ENCODE results near the gene FHOD3.

The FHOD3 gene

DNA sequence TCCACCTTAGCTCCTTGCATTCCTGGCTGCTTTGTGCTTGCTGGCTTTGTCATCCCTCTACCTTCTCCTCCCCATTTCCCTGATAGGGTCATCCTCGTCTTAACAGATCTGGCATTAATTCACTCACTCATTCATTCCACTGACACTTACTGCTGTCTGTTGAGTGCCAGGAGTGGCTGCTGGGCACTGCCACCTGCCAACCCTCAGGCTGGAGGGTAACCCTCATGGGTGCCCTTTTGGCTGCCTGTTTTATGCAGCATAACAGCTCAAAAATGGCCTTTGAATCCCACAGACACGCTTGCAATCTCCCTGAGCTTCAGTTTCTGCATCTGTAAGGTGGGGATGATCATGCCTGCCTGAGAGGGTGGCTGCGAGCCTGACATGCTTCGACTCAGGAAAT lies 25.2 kb downstream of the FHOD3 start:
- DNase-seq (ENCODE audit: low read depth): no peak

GRCh38 chr18:36323421-36323820 lies 25.9 kb downstream of the FHOD3 start:
- DNase-seq (ENCODE audit: low read depth): no peak

DNA sequence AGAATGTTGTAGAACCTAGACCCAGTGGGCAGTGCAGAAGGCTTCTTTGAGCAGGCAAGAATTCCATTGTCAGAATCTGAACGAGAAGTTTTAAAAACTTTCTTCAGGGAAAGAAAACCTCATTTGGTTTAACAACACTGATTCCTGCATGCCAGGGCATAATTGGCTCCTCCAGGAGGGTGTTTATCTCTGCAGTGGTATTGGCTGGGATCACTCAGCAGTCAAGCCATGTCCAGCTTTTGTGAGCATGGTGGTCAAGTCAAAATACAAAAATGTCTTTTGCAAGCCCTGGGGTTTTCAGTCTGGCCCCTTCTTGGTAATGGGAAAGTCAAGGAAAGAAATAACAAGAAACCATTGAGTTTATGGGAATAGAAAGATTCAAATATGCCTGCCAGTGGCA lies 28.3 kb downstream of the FHOD3 start:
- no peak for DNase-seq (ENCODE audit: low read depth)

GRCh38 chr18:36326771-36327170 lies 29.3 kb downstream of the FHOD3 start:
- DNase-seq (ENCODE audit: low read depth): no peak

GRCh38 chr18:36327352-36328316 lies 30.1 kb downstream of the FHOD3 start:
- DNase-seq (ENCODE audit: low read depth): no peak

DNA sequence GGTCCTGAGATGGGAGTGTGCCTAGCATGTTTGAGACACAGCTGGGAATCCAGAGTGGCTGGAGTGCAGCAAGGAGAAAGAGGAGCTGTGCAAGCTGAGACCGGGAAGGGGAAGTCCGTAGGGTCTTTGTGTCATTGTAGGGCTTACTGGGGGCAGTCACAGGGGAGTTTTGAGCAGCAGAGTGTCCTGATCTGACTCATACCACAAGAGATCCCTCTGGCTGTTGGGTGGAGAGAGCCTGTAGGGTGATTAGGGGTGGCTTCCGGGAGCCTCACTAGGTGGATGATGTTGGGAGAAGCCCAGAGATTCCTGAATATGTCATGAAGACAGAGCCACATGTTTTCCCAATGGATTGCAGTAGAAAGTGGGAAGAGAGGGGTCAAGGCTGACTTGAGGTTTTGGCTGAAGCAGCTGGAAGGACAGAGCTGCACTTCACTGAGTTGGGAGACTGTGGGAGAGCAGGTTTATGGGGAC lies 30.9 kb downstream of the FHOD3 start:
- DNase-seq (ENCODE audit: low read depth): no peak

- DNase-seq (ENCODE audit: low read depth): no peak
Observed at GRCh38 chr18:36328916-36329315, 31.4 kb downstream of the FHOD3 start.

DNA sequence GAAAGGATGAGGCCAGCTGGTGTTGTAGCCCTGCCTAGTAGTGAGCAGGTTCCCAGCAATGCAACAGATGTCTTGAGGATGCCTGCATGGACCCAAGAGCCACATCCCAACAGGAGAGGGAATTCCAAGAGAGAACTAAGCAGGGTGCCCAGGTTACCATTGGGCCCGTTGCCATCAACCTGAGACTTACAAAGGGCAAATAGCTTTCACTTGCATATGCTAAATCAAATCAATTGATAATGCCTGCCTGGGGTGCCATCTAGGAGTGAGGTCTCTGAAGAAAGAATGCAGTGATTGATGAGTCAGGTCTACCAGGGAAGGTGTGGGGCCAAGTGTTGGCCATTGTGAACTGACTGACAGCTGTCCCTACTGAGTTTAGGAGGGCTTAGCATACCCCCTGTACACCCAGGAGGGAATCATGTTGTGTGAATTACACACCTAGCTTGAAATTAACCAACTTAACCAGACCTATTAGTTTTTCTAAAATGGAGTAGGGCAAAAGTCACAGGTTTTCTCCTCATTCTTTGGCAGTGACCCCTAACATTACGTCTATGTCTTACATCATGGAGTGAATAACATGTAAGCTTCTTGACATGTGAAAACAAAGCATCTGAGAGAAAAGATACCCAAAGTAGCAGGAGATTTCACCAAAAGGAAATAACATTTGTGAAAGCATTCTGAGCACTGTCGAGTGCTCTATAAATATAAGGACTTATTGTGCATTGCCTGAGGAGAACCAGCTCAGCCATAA lies 32.3 kb downstream of the FHOD3 start:
- DNase-seq (ENCODE audit: low read depth): no peak

GRCh38 chr18:36330435-36331052 lies 33.0 kb downstream of the FHOD3 start:
- DNase-seq (ENCODE audit: low read depth): no peak

DNA sequence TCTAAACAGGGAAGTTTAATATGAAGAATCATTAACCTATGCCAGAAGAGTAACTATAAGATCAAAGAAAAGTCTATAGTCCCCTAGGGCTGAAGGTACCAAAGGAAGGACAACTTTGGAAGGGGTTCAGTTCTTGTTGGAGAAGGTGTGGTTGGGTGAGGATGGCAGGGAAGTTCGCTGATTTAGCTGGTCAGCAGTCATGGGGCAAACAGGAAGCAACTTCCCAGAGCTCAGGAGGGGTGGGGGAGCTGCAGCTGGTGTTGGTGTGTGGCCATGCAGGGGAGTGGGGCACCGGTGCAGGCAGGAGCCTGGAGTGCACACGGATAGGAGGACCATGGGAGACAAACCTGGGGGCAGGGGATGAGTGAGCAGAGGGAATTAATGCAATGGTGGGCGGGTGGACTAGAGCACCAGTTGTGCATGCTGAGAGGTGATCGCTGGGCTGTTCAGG lies 34.0 kb downstream of the FHOD3 start:
- no peak for DNase-seq (ENCODE audit: low read depth)

- no peak for DNase-seq (ENCODE audit: low read depth)
Observed at GRCh38 chr18:36333414-36333813, 35.9 kb downstream of the FHOD3 start.

- DNase-seq (ENCODE audit: low read depth): no peak
Observed at GRCh38 chr18:36334798-36335197, 37.3 kb downstream of the FHOD3 start.

- no peak for DNase-seq (ENCODE audit: low read depth)
Observed at GRCh38 chr18:36335476-36336279, 38.2 kb downstream of the FHOD3 start.

- no peak for DNase-seq (ENCODE audit: low read depth)
Observed at GRCh38 chr18:36337679-36338402, 40.3 kb downstream of the FHOD3 start.

GRCh38 chr18:36338403-36338933 lies 41.0 kb downstream of the FHOD3 start:
- no peak for DNase-seq (ENCODE audit: low read depth)

GRCh38 chr18:36340246-36340645 lies 42.7 kb downstream of the FHOD3 start:
- DNase-seq (ENCODE audit: low read depth): no peak

GRCh38 chr18:36341944-36342343 lies 44.4 kb downstream of the FHOD3 start:
- DNase-seq (ENCODE audit: low read depth): no peak

DNA sequence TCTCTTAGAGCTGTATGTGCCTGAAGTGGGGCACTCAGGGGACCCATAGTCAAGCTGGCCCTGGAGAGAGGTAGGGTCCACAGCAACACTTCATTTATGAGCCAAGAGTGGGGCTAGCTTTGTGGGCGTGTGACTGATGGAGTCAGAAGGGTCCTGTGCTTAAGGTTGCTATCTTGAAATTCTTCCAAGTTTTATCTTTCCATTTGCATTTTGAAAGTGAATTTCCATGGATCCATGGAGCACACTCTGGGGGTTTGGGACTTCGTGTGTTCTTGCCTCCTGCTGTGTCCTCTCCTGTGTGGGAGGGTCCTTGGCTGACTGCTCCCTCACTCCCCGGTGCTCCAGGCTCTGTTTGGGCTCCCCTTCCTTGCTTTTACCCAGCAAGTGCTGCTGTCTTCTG lies 50.8 kb downstream of the FHOD3 start:
- DNase-seq (ENCODE audit: low read depth): no peak

GRCh38 chr18:36348971-36349417 lies 51.5 kb downstream of the FHOD3 start:
- DNase-seq (ENCODE audit: low read depth): no peak

- DNase-seq (ENCODE audit: low read depth): no peak
Observed at GRCh38 chr18:36349552-36349951, 52.0 kb downstream of the FHOD3 start.

DNA sequence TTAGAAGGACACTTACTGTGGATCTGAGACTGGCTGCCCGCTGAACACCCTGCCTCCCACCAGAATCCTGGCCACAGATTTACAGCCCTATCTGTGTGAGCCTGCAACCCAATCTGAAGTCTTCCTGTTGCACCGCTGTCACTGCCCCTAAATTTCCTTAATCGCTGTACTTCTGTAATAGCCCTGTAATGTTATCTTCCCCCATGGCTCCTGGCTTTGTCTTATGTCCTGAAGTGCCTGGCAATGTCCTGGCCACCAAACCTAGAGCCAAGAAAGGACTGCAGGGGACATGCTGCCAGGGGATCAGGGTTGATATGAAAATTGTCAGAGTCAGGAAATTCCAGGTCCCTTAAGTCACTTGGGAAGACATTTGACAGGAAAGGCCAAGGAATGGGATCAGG lies 52.7 kb downstream of the FHOD3 start:
- DNase-seq (ENCODE audit: low read depth): no peak

Measured in HS-5 (cell line).